Rectal smooth muscle tissue (tissue), 1 donor: ENCODE data around the gene TSFM.

Source experiments
- H3K27ac ChIP-seq: one replicate; pipeline ENCODE4 v1.7.0; 2013; ENCODE audit warnings: low read depth, low read length, inconsistent platforms
- H3K27me3 ChIP-seq: one replicate; pipeline ENCODE4 v1.7.0; 2013; ENCODE audit warnings: low read length; ENCODE audit not compliant: control insufficient read depth, insufficient read depth
- H3K36me3 ChIP-seq: one replicate; pipeline ENCODE4 v1.7.0; 2013; ENCODE audit warnings: low read length; ENCODE audit not compliant: control insufficient read depth, insufficient read depth
- H3K4me1 ChIP-seq: one replicate; pipeline ENCODE4 v1.7.0; 2013; ENCODE audit warnings: low read length; ENCODE audit not compliant: control insufficient read depth, insufficient read depth
- H3K4me3 ChIP-seq: one replicate; pipeline ENCODE4 v1.7.0; 2013; ENCODE audit warnings: low read length
- H3K9ac ChIP-seq: one replicate; pipeline ENCODE4 v1.7.0; 2013; ENCODE audit warnings: low read length

Gene TSFM

DNA sequence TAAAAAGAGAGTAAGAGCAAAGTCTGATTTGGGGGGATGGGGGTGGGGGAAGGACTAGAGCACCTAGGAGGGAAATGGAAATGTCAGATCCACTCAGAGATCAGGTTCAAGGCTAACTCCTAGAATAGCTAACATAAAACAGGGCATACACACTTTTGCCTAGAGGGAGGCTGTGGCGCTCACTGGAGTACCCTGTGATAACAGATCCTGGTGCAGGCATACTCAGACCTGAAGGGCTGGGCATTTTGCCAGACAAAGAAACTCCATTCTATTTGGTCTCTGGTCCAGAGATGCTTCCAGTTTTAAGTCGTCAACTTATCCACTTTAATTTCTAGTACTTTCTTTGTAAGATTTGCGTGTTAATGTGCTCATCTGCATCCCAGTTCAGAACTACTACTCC lies 58.1 kb downstream of the TSFM start:
- Histone ChIP-seq H3K27me3 (no peaks in the 10 kb centered on the region), H3K9ac (no peak overlapping the region), H3K4me1 (peaks cover 71% of the 10 kb centered on the region), H3K27ac (peak overlapping the region; percentile 6), H3K36me3 (no peaks in the 10 kb centered on the region), H3K4me3 (peak overlapping the region; percentile 97)

DNA sequence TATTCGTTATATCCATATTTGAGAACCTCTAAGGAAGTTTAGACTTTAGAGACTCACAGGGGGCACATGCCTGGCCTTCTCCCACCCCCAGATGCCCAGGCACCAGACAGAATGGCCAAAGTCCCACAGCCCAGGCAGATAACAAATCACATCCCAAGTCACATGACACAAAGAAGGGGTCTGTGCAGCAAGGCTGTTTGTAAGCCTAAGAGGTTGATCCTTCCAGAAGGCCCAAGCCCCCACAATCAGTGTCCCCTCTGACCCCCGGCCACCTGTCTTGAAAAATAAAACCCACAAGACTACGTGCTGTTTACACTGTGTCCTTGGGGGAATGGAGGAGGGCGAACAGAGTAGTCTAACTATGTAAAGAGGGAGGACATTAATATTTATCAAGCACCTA lies 58.9 kb downstream of the TSFM start:
- Histone ChIP-seq H3K36me3 (no peaks in the 10 kb centered on the region), H3K27ac (peak overlapping the region; percentile 6), H3K4me1 (peaks cover 63% of the 10 kb centered on the region), H3K9ac (no peak overlapping the region), H3K27me3 (no peaks in the 10 kb centered on the region), H3K4me3 (peak overlapping the region; percentile 97)

DNA sequence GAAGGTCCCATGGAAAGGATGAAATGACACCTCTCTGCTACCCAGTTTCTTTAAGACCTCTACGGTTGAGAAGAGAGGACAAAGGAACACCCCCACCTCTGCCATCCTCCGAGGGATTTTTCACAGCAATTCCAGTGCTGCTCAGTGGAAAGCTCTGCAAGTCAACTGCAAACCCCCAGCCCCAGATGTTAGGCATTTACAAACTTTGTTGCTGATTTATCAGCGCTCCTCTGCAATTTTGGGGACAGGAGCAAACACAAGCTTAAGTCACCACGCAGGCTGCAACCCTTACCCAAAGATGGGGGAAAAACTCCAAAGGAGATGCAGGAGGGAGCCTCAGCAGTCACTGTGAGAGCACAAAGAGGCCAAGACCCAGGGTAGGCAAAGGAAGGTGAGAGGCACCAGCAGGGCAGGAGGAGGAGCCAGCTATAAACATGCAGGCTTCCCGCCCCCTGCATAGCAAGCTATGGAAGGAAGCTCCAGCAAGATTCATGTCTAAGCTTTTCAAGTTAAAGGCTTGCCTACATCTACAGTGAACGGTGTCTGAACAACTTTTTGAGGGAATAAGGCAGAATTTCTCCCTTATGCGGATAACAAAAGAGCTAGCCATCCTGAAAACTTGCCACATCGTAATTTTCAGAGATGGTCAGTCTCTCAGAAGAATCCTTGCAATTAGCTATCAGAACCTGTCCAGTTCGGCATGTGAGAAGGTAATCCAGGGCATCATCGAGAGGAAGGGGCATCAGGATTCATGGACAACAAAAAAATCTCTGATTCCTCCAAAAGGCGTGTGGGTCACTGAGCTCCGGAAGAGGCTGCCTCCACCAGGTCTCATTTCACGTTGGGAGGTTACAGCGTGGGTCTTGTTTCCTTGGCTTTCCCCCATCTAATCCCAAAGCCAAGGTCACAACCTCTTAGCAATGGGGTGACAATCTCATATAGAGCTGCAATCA lies 60.0 kb downstream of the TSFM start:
- no peaks in the 10 kb centered on the region for H3K36me3 ChIP-seq
- peak overlapping the region; percentile 97 for H3K4me3 ChIP-seq
- H3K27me3 ChIP-seq = no peaks in the 10 kb centered on the region
- peak overlapping the region; percentile 5 for H3K27ac ChIP-seq
- peaks cover 53% of the 10 kb centered on the region for H3K4me1 ChIP-seq
- no peak overlapping the region for H3K9ac ChIP-seq

DNA sequence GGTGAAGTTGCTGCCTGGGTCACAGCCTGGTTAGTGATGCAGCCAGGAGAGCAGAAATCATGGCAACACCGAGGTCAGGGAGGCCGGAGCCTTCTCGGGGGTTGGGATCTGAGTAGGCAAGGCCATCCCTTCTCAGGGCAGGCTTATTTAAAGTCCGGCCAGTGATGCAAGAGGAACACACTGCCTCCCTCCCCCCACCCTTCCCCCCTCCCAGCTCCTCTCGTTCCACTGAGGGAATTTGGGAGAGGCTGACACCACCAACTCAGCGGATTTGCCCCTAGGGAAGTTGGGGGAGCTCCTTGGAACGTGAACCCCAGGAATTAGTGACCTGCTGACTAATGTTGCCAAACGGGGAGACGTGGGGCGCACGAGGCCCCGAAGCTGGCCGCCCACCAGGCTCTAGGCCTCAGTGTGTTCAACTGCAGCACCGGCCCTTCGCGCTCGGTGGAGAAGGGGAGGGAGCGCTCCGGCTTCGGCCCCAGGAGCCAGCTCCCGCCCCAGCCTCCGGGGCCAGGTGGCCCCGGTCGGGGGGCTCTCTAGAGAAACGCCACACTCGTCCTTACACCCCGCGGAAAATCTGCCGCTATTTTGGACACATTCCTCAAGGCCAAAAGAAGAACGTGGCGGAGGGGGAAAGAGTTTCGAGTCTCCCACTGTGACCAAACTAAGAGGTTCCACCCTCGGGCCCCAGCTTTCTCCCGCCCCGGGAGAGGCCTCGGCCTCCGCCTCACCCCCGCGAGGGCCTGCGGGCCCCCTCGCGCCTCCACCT lies 62.3 kb downstream of the TSFM start:
- no peaks in the 10 kb centered on the region for H3K27me3 ChIP-seq
- H3K4me1 ChIP-seq = peaks cover 36% of the 10 kb centered on the region
- peak overlapping the region; percentile 97 for H3K4me3 ChIP-seq
- peak overlapping the region; percentile 98 for H3K9ac ChIP-seq
- H3K27ac ChIP-seq = peak overlapping the region; percentile 100
- H3K36me3 ChIP-seq = no peaks in the 10 kb centered on the region

DNA sequence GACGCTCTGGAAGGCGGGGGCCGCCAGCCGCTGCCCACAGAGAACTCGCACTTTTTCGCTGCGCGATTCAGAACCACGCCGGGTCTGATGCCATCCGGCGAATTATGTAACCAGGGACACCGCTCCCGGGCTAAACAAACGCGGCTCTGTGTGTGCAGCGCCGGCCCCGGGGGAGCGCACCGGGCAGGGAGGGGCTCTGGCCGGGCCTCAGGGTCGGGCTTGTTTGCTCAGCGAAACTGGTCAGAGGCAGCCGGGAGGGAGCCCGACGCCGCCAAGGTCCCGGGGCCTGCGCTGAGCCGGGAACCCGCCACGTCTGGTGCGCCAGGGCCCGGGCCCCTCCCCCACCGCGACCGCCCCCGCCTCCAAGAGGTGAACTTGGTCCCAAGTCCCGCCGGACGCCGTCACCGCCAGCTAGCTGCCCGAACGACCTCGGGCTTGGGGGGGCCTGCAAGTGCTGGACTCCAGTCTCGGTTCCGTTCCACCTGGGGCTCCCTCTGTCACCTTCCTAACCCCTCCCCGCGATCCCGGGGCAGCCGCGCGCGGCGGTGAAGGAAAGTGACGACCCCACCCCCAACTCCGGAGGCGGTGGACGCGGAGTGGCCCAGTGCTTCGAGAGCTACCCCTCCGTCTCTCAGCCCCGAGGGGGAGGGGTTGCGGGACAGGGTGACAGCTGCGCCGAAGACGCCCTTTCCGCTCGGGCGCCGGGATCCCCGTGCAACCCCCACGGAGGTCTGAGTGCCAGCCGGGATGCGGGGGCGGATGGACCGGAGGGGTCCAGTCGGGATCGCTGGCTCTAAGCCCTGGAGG lies 63.1 kb downstream of the TSFM start:
- Histone ChIP-seq H3K9ac (peak overlapping the region; percentile 98), H3K27me3 (no peaks in the 10 kb centered on the region), H3K36me3 (no peaks in the 10 kb centered on the region), H3K27ac (peak overlapping the region; percentile 100), H3K4me1 (peaks cover 28% of the 10 kb centered on the region), H3K4me3 (peak overlapping the region; percentile 97)

DNA sequence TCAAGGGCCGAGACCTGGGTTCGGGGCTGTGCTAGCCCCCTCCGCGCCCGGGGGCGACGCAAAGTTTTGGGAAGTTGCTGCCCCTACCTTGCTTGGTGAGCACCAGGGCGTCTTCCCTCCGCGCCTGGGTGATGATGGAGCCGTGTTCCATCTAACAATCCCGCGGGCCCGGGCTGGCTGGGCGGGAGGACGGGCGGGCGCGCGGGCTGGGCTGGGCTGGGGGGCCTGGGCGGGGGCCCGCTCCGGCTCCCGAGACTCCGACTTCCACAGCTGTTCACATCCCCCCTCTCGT lies 63.6 kb downstream of the TSFM start:
- Histone ChIP-seq H3K36me3 (no peaks in the 10 kb centered on the region), H3K9ac (peak overlapping the region; percentile 98), H3K27ac (peak overlapping the region; percentile 100), H3K4me3 (peak overlapping the region; percentile 97), H3K27me3 (no peaks in the 10 kb centered on the region), H3K4me1 (peaks cover 27% of the 10 kb centered on the region)

DNA sequence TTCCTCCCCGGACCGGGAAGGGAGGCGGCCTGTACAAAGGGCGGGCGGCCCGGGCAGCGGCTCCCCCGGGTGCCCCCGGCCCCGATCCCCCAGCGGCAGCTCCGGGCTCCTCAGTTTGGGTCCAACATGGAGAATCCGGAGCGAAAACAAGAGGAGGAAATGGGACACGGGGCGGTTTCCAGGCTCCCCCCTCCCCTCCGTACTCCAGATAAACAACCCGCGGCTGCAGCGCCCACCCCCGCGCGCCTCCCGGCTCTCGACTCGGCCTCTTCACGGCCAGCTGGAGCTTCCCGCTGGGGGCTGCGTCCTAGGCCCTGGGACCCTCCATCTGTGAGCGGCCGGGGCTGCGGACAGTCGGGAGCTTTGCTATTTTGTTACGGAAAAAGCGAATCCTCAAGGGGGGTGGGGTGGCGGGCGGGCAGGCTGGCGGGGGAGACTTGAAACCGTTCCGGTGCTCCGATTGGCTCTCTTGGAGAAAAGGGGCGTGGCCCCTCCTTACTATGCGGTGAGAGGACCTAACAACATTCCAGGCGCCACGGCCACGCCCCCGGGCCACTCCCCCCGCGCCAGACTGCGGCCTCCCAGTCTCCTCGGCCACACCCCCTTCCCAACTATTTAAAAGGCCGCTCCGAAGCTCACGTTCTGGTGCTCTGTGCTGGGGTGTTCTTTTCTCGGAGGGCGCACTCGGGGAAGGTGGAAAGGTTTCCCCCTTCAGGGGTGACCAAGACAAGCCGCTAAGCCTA lies 64.2 kb downstream of the TSFM start, which contains the start of gene CTDSP2:
TSS of gene CTDSP2 (minus strand) at position 153 of the 743 bp plus-strand sequence. CDS start 294 bp downstream, outside the sequence.
- Histone ChIP-seq H3K27ac (peak within 1 kb of the TSS; percentile 100), H3K27me3 (no peaks in the 10 kb centered on the region), H3K4me1 (peaks cover 23% of the 10 kb centered on the region), H3K4me3 (peak within 1 kb of the TSS; percentile 97), H3K9ac (peak within 1 kb of the TSS; percentile 98), H3K36me3 (no peaks in the 10 kb centered on the region)
